Measurements from ENCODE around the gene SYCP3.

DNA sequence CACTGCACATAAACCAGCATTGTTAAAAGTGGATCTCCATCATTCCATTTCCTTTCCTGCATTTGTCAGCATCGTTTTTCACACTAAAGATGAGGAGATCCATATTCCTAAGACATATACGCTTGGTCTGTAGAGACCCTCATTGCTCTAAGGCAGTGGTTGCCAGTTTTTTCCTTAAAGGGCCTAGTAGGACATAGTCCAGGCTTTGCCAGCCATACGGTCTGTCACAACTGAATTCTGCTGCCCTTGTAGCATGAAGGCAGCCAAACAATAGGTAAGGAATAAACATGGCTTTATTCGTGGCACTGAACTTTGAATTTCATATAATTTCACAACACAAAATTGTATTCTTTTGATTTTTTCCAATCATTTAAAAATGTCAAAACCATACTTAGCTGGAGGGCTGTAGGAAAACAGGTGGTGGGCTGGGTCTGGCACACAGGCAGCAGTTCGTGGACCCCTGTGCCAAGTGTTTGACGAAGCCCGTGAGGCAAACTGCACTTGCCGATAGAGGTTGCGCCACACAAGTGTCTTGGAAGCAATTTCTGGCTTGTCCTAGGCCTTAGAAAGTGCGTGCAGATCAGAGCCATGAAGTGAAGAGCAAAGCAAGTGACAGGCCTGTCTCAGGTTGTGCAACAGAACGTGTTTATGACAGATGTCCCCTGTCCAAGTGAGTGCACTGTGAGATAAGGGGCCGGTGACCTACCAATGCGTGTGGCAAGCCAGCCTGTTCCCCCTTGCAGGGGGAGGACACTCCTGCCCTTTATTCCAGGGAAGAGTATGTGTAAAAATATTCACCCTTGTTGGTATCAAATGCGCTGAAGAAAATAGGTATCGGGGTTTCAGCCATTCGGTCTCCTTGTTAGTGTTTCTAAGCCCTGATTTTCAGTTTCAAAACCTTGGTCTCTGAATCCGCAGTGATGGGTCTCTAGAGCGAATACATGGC lies 42.7 kb downstream of the SYCP3 start:
- TF ChIP-seq, protein P1, sequence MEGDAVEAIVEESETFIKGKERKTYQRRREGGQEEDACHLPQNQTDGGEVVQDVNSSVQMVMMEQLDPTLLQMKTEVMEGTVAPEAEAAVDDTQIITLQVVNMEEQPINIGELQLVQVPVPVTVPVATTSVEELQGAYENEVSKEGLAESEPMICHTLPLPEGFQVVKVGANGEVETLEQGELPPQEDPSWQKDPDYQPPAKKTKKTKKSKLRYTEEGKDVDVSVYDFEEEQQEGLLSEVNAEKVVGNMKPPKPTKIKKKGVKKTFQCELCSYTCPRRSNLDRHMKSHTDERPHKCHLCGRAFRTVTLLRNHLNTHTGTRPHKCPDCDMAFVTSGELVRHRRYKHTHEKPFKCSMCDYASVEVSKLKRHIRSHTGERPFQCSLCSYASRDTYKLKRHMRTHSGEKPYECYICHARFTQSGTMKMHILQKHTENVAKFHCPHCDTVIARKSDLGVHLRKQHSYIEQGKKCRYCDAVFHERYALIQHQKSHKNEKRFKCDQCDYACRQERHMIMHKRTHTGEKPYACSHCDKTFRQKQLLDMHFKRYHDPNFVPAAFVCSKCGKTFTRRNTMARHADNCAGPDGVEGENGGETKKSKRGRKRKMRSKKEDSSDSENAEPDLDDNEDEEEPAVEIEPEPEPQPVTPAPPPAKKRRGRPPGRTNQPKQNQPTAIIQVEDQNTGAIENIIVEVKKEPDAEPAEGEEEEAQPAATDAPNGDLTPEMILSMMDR (IDR thresholded peaks at IDR 0.05) = no peak
- no peak for TF ChIP-seq POLR2A (IDR thresholded peaks at IDR 0.05)
